Endothelial cell of umbilical vein (primary cell): Measurements from ENCODE around the gene ZNF609. TPM values are rescaled to one million over a fixed set of nuclear protein-coding genes. Genes with fewer than 3 reads are reported as not detected.

Experiments
- BruUV-seq: library from RNA; stranded (reverse); fragments of 400-500 nt; replicated peaks from 2 replicates; lab custom pipeline; 2021; lab: Mats Ljungman, UMichigan
- CTCF ChIA-PET: fragments of 300-600, 350-600 bp; sonication (Branson Sonifier 250); formaldehyde crosslinking; loops from one replicate; lab custom pipeline; 2021; ENCODE audit warnings: antibody characterized with exemption, inconsistent platforms; lab: Charles Lee
- POLR2A ChIA-PET: fragments of 300-600, 350-600 bp; sonication (Branson Sonifier 250); formaldehyde crosslinking; loops from one replicate; lab custom pipeline; 2021; ENCODE audit warnings: antibody characterized with exemption, inconsistent platforms; lab: Charles Lee
- DNase-seq: peaks from one replicate; pipeline ENCODE4 v3.0.0-alpha.2; 2011; ENCODE audit warnings: low read depth, low spot score
- FAIRE-seq: peaks from 2 replicates; lab custom pipeline; 2011; peaks lifted over from hg19 to GRCh38; lab: Jason Lieb, UNC
- H2AFZ ChIP-seq: 2 replicates; pipeline ENCODE4 v1.6.0; 2012; ENCODE audit warnings: low read depth, low read length, control low read depth, inconsistent platforms
- H3K27ac ChIP-seq: 2 replicates; pipeline ENCODE4 v1.5.1; 2011; ENCODE audit warnings: low read depth, mild to moderate bottlenecking, control low read depth, low read length, moderate library complexity; ENCODE audit not compliant: insufficient read depth
- H3K27me3 ChIP-seq, 2 experiments: 2 replicates each; pipeline versions ENCODE4 v1.6.0 to v1.6.1; 2011; ENCODE audit warnings: low read length in 2 of 2, mixed read lengths in 1 of 2; ENCODE audit not compliant: control insufficient read depth in 2 of 2, insufficient read depth in 2 of 2
- H3K36me3 ChIP-seq, 2 experiments: 2 replicates in 1 of 2; 3 replicates in 1 of 2; pipeline ENCODE4 v1.5.1; 2011; ENCODE audit warnings: low read length in 2 of 2, mild to moderate bottlenecking in 1 of 2, moderate library complexity in 1 of 2; ENCODE audit not compliant: control insufficient read depth in 2 of 2, insufficient read depth in 2 of 2; ENCODE audit errors: extremely low read depth in 1 of 2
- H3K4me1 ChIP-seq: 3 replicates; pipeline ENCODE4 v1.5.1; 2011; ENCODE audit warnings: mild to moderate bottlenecking, low read length; ENCODE audit not compliant: control insufficient read depth, insufficient read depth; ENCODE audit errors: extremely low read depth
- H3K4me2 ChIP-seq: 2 replicates; pipeline ENCODE4 v1.6.1; 2011; ENCODE audit warnings: low read length, control low read depth, mixed read lengths; ENCODE audit not compliant: insufficient read depth
- H3K4me3 ChIP-seq, 3 experiments: fragments of 200-600 bp in 1 of 3; sonication (generic), shearing (Covaris generic) in 1 of 3; replicated peaks in 1 of 3; 2 replicates each; pipeline ENCODE4 v1.5.1; 2011 to 2016; ENCODE audit warnings: control low read depth in 3 of 3, low read length in 3 of 3, mild to moderate bottlenecking in 2 of 3, inconsistent platforms in 1 of 3, low read depth in 1 of 3, moderate library complexity in 1 of 3; ENCODE audit not compliant: insufficient read depth in 1 of 3
- H3K79me2 ChIP-seq: 2 replicates; pipeline ENCODE4 v1.6.0; 2012; ENCODE audit warnings: low read length, inconsistent platforms; ENCODE audit not compliant: control insufficient read depth, insufficient read depth
- H3K9ac ChIP-seq: replicated peaks from 2 replicates; pipeline ENCODE3; 2011; ENCODE audit warnings: low read length, control low read depth; ENCODE audit not compliant: insufficient read depth; ENCODE audit errors: extremely low read depth
- H3K9me1 ChIP-seq: replicated peaks from 3 replicates; pipeline ENCODE4 v1.6.0; 2011; ENCODE audit warnings: mild to moderate bottlenecking, low read length; ENCODE audit not compliant: control insufficient read depth, insufficient read depth; ENCODE audit errors: extremely low read depth
- H3K9me3 ChIP-seq: replicated peaks from 2 replicates; pipeline ENCODE4 v1.5.1; 2012; ENCODE audit warnings: low read length, inconsistent platforms; ENCODE audit not compliant: control insufficient read depth, insufficient read depth
- H4K20me1 ChIP-seq: replicated peaks from 2 replicates; pipeline ENCODE3; 2011; ENCODE audit warnings: mild to moderate bottlenecking, low read length; ENCODE audit not compliant: control insufficient read depth, insufficient read depth; ENCODE audit errors: extremely low read depth
- EZH2 ChIP-seq: IDR thresholded peaks from 2 replicates; pipeline ENCODE4 v1.6.1; 2012; ENCODE audit warnings: borderline replicate concordance, low read depth, mild to moderate bottlenecking, moderate library complexity, low read length, inconsistent platforms; ENCODE audit not compliant: severe bottlenecking
- FOS ChIP-seq: IDR thresholded peaks from 2 replicates; pipeline ENCODE4 v1.6.1; 2011; ENCODE audit warnings: mild to moderate bottlenecking, low read length, moderate library complexity, borderline replicate concordance; ENCODE audit not compliant: insufficient read depth
- GATA2 ChIP-seq: IDR thresholded peaks from 2 replicates; pipeline ENCODE4 v1.7.0; 2011; ENCODE audit warnings: low read depth, mild to moderate bottlenecking, moderate library complexity, mixed read lengths, low read length; ENCODE audit not compliant: insufficient read length, insufficient read depth
- JUN ChIP-seq: IDR thresholded peaks from 2 replicates; pipeline ENCODE4 v1.6.1; 2011; ENCODE audit warnings: borderline replicate concordance, low read depth; ENCODE audit not compliant: insufficient read length, insufficient read depth
- MYC ChIP-seq: IDR thresholded peaks from one replicate; pipeline ENCODE4 v1.6.1; 2011; ENCODE audit warnings: mild to moderate bottlenecking, low read depth, low read length
- POLR2A ChIP-seq: IDR thresholded peaks from 2 replicates; pipeline ENCODE4 v1.6.1; 2012; ENCODE audit warnings: low read depth, mild to moderate bottlenecking, control low read depth, low read length
- POLR2AphosphoS5 ChIP-seq: IDR thresholded peaks from 2 replicates; pipeline ENCODE4 v1.6.1; 2012; ENCODE audit warnings: low read depth, mild to moderate bottlenecking, control low read depth, low read length, moderate library complexity; ENCODE audit not compliant: insufficient read depth
- dilution Hi-C: fragments of 300-500 bp; cut with MboI; formaldehyde crosslinking; loops from one replicate; pipeline ENCODE4 v1.15.0; 2019; ENCODE audit warnings: low sequenced_read_pairs; ENCODE audit not compliant: extremely low pct_ligation_motif_present
- intact Hi-C: fragments of 100-400 bp; cut with micrococcal nuclease; formaldehyde crosslinking; loops from one replicate; pipeline ENCODE4 v1.10.0; 2022
- polyA plus RNA-seq, 4 experiments: library from polyadenylated mRNA; depleted of rRNA in 3 of 4; stranded (reverse) in 3 of 4; unstranded in 1 of 4; fragments of >200 nt; gene quantifications; 2 replicates each; pipeline versions ENCODE4 v1.2.1 to v1.2.3, GENCODE V29; 2011 to 2012; ENCODE audit warnings: missing spikeins in 1 of 4
- total RNA-seq: library from RNA; stranded (reverse); gene quantifications from 2 replicates; pipeline ENCODE4 v1.2.3, GENCODE V29; 2021
- TF ChIP-seq, protein P1 (sequence below), 2 donors: IDR thresholded peaks; 1 replicate in 1 of 2; 2 replicates in 1 of 2; pipeline ENCODE4 v1.5.1; 2011; ENCODE audit warnings: low read length in 2 of 2, mild to moderate bottlenecking in 2 of 2, moderate library complexity in 2 of 2, control low read depth in 1 of 2, inconsistent platforms in 1 of 2, low read depth in 1 of 2; ENCODE audit not compliant: insufficient read depth in 1 of 2; ENCODE audit errors: extremely low read depth in 1 of 2
- TF ChIP-seq, protein P2 (sequence below): IDR thresholded peaks from 2 replicates; pipeline ENCODE4 v1.6.1; 2011; ENCODE audit not compliant: insufficient read depth, insufficient read length

The ZNF609 gene
- total and polyA plus RNA-seq, 2 donors (not counting 3 experiments of a cell fraction or from before 2014, with no cell fraction given) = 18.2 to 49.6 TPM

DNA sequence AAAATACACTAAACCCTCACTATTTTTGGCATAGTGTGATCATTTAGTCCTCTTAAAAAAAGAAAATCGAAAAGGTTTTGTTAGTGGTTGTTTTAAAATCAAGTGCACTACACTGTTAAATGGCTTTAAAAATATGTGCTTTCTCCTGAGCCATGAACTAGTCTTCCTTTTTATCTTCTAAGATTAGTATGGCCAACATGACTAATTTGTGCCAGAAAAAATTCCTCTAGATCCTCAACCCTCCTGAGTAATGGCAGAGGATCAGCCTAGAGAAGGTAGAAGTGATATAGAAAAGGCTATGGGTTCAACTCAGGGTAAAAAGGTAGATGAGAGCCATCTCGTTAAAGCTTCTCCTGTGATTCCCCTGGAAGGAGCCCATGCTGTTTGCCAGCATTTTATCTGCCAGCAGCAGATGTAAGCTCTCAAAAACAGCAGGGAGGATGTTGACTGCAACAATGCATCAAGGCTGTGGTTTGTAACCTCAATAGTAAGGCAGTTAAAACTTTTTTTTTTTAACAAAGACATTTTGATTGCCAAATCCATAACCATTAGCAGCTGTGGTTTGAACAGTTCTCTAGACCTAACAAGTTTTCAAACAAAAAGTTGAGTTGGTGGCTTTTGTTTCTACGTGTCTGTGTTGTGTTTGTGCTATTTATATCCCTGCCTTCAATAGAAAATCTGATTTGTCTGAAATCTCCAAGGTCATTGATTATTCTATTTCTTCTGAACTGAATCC is 30.2 kb upstream of the ZNF609 start:
- H3K27me3 ChIP-seq = no peaks in the 10 kb centered on the region
- dilution Hi-C loops = no loop called here
- no TSS peak for BruUV-seq
- no peak overlapping the region for H3K9ac ChIP-seq
- peaks cover 2% of the 10 kb centered on the region for H3K4me1 ChIP-seq
- peak; percentile 77 for DNase-seq
- no peaks in the 10 kb centered on the region for H3K79me2 ChIP-seq
- H3K4me3 ChIP-seq = no peak overlapping the region
- FAIRE-seq = peak; percentile 67
- CTCF ChIA-PET = interaction anchor here (0.9 to 3.4 kb wide), 2 partner anchors 223 to 298 kb away, joined by 3 to 11 read pairs; no protein-coding TSS in a partner anchor
- H4K20me1 ChIP-seq = no peaks in the 10 kb centered on the region
- H2AFZ ChIP-seq = no peak overlapping the region
- no peak overlapping the region for H3K4me2 ChIP-seq
- H3K9me3 ChIP-seq = no peaks in the 10 kb centered on the region
- TF ChIP-seq JUN (no peak), EZH2 (no peak), POLR2A (no peak), GATA2 (no peak), FOS (no peak), MYC (no peak), POLR2AphosphoS5 (no peak)
- TF ChIP-seq, protein P1, sequence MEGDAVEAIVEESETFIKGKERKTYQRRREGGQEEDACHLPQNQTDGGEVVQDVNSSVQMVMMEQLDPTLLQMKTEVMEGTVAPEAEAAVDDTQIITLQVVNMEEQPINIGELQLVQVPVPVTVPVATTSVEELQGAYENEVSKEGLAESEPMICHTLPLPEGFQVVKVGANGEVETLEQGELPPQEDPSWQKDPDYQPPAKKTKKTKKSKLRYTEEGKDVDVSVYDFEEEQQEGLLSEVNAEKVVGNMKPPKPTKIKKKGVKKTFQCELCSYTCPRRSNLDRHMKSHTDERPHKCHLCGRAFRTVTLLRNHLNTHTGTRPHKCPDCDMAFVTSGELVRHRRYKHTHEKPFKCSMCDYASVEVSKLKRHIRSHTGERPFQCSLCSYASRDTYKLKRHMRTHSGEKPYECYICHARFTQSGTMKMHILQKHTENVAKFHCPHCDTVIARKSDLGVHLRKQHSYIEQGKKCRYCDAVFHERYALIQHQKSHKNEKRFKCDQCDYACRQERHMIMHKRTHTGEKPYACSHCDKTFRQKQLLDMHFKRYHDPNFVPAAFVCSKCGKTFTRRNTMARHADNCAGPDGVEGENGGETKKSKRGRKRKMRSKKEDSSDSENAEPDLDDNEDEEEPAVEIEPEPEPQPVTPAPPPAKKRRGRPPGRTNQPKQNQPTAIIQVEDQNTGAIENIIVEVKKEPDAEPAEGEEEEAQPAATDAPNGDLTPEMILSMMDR (IDR thresholded peaks at IDR 0.05; ENCODE audit: extremely low read depth in 1 of 2, insufficient read depth in 1 of 2, low read depth in 1 of 2, low read length in 2 of 2) = no peak
- TF ChIP-seq, protein P2, sequence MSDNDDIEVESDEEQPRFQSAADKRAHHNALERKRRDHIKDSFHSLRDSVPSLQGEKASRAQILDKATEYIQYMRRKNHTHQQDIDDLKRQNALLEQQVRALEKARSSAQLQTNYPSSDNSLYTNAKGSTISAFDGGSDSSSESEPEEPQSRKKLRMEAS = no peak
- H3K9me1 ChIP-seq = no peaks in the 10 kb centered on the region
- intact Hi-C loops = no loop called here
- POLR2A ChIA-PET = interaction anchor here (0.9 kb wide), 1 partner anchor 30 kb away, joined by 3 read pairs; the partner anchor contains the start of gene ZNF609
- H3K27ac ChIP-seq = no peak overlapping the region
- H3K36me3 ChIP-seq = peaks cover 0 to 3% of the 10 kb centered on the region in 2 experiments
